22Rv1 (cell line): ENCODE measurements around the gene GMDS.

Source experiments
- H3K27ac ChIP-seq: fragments of 450-650 bp; 2 replicates; pipeline ENCODE4 v1.5.1; 2017
- CTCF ChIP-seq: fragments of 450-650 bp; IDR thresholded peaks from 2 replicates; pipeline ENCODE4 v1.5.1; 2017; ENCODE audit warnings: mild to moderate bottlenecking
- ZFX ChIP-seq: fragments of 450-650 bp; IDR thresholded peaks from 2 replicates; pipeline ENCODE4 v1.6.1; 2017; ENCODE audit warnings: antibody characterized with exemption, borderline replicate concordance

GMDS gene

DNA sequence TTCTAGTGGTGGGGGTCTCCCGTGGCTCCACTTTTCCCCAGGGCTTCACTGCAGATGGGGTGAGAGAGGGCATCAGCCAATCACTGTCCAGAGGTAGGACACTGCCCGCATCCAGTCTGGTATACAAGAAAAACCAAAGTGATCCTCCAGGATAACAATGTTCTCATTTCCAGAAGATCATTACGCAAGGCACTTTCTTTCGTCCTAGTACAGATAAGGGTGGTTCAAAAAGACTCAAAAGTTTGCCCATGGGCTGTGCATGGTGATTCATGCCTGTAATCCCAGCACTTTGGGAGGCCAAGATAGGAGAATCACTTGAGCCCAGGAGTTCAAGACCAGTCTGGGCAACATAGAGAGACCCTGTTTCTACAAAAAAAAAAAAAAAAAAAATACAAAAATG, 16.4 kb downstream of the GMDS start:
- TF ChIP-seq ZFX, result no peak
- TF ChIP-seq CTCF, result no peak

GRCh38 chr6:2228392-2228791, 17.0 kb downstream of the GMDS start:
- TF ChIP-seq CTCF (no peak), ZFX (no peak)
- H3K27ac ChIP-seq, result no peak overlapping the region

More for the DNA sequence above, 16.4 kb downstream of the GMDS start:
- no peak overlapping the region for H3K27ac ChIP-seq

DNA sequence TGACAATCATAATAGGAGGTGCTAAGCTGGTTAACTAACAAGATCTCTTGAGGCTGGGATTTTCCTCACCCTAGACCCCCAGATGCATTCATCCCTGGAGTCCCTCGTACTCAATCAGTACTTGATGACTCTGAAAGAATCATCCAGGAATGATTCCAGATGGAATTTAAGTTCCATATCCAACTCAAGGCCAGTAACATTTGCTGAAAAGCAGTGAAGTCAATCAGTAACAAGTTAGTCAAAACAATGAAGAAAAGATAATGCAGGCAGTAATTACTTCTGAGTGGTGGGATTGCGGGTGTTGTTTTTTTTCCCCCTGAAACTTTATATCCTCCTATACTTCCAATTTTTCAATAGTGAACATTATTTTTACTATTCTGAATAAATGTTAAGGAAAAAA, 18.6 kb downstream of the GMDS start:
- H3K27ac ChIP-seq, result no peak overlapping the region
- no peak for TF ChIP-seq ZFX
- no peak for TF ChIP-seq CTCF

DNA sequence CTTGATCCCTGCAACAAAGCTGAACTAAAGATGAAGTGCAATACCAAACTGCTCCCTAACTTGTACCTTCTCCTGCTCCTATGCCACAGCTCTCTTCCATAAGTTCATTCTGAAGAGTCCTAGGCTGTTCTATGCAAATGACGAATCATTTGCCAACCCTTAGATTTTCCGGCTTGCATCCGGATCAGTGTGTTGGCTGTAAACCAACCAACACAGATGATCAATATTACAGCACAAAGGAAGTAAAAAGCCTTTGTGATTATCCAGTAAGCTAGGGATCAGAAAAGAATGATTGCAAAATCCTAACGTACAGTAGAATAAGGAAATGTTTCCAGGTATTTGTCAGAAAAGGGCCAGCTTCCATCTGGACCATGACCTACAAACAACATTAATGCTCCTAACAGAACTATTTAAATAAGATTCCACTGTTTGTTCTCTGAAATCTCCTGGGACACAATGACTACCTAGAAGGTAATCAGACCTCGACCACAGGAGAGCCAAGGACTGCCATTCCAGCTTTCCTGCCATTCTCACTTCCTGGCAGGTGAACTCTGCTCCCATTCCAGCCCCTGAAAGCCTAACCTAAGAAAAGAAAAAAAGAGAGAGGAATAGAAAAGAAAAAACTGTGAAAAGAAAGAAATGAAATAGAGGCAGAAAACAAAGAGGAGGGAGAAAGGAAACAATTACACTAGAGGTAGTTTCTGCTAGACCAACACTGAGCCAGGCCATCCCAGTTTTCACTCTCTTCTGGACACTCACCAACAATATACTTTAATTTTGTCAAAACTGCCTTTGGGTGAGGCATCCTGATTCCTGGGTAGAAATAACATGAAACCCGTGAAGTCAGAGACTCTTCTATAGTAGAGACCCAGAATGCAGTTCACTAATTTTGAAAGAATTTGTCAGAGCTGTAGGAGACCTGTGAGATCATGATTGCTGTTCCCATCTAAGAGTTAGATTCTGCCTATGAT, 19.7 kb downstream of the GMDS start:
- TF ChIP-seq CTCF (no peak), ZFX (no peak)
- H3K27ac ChIP-seq, result no peak overlapping the region

GRCh38 chr6:2224847-2225382, 20.5 kb downstream of the GMDS start:
- TF ChIP-seq ZFX (no peak), CTCF (no peak)
- no peak overlapping the region for H3K27ac ChIP-seq

DNA sequence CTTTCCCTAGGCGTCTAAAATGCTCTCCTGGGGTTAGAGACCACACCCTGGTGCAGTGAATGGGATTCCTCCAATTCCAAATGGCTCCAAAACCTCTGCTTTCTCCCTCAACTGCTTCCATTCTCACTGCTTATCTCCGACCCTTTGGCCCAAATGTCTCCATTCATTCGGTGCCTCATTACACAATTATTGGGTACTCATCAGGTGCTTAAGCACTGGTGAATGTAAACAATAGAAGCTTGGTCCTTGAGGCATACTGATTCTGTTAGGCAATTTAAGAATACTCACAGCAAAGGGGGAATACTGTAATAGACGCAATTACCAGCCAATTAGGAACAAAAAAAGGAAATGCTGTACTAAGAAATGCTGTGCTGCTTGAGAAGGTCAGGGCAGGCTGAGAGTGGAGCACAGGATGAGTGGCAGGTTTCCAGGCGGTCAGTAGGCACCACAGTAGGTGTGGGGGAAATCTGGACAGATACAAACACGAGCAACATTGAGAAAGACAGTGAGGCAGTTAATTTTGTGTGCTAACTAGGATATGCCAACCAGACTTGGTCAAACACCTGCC, 23.0 kb downstream of the GMDS start:
- H3K27ac ChIP-seq, result no peak overlapping the region
- TF ChIP-seq CTCF (no peak), ZFX (no peak)

GRCh38 chr6:2221726-2222274, 23.6 kb downstream of the GMDS start:
- no peak overlapping the region for H3K27ac ChIP-seq
- TF ChIP-seq CTCF (no peak), ZFX (no peak)
